Myocyte (in vitro differentiated cells): ENCODE results near the gene MCEMP1. TPM values are rescaled to one million over a fixed set of nuclear protein-coding genes. Genes with fewer than 3 reads are reported as not detected.

Source experiments
- DNase-seq: peaks from one replicate; pipeline ENCODE4 v3.0.0-alpha.2; 2012; ENCODE audit warnings: low read depth
- total RNA-seq: library from RNA; depleted of rRNA; stranded (reverse); fragments of >200 nt; gene quantifications from 2 replicates; pipeline ENCODE4 v1.2.3, GENCODE V29; 2014

Gene MCEMP1
- total RNA-seq, 1 donor from 2014 or later = not detected

DNA sequence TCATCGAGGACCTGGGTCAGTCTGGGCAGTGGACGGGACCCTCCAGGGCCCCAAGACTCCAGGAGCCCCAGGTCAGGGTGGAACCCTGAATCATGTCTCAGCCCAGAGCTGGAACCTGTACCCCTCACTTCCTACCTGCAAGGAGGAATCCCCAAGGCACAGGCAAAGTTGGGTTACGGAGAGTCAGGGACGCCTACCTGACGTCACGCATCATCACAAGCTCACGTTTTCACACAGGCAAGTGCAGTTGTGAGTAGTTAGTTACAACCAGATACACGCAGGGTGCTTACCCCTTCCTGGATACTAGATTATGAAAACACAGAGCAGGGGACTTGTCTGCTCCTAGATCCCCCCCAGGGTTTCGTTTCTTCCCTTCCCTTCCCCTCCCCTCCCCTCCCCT is 6.1 kb upstream of the MCEMP1 start:
- DNase-seq = no peak

DNA sequence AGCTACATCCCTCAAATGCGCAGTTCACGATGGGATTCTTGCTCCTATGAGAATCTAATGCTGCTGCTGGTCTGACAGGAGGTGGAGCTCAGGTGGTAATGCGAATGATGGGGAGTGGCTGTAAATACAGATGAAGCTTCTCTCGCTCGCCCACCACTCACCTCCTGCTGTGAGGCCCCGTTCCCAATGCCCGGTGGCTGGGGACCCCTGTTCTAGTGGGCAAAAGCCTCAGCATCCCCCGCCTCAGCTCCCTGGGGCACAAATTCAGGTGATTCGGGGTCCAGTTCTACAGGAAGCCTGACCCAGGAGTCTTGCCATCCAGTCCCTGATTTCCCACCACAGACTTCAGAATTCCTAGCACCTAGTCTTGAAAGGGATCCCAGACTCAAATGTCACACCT is 4.4 kb upstream of the MCEMP1 start:
- DNase-seq = no peak

DNA sequence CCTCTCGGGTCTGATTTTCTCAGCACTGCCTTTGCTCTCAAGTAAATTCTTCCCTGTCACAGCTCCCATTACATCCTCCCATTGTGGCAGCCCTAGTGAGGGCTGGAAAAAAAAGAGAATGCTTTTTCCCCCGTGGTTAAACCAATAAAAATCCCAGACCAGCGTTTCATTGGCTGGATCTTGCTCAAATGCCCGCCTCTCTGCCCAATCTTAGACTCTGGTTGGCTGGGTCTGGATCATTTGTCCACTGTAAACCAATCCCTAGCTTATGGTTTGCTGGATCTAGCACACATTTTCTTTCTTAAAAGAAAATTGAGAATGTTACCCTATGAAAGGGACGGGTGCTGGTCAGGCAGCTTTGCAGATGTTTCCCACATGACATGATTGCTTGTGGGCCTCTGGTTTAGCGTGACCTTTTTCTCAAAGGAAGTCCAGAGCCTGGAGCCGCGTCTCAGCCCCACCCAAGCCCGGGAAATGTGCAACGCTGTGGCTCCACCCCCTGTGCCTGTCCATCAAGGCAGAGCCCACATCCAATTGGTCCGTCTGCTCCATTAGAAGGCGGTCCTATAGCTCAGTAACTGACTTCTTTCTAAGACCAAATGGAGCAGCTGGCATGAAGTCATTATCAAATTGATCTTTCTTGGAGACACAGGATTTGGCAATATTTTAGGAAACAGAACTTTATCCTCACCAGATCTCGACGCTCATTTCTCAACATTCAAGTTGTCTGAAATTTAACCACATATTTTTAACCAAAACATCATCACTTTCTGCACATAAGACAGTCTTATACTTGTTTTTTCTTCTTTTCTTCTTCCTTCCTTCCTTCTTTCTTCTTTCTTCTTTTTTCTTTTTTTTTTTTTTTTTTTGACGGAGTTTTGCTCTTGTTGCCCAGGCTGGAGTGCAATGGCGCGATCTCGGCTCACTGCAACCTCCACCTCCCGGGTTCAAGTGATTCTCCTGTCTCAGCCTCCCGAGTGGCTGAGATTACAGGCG is 2.6 kb upstream of the MCEMP1 start:
- DNase-seq = peak; percentile 63

DNA sequence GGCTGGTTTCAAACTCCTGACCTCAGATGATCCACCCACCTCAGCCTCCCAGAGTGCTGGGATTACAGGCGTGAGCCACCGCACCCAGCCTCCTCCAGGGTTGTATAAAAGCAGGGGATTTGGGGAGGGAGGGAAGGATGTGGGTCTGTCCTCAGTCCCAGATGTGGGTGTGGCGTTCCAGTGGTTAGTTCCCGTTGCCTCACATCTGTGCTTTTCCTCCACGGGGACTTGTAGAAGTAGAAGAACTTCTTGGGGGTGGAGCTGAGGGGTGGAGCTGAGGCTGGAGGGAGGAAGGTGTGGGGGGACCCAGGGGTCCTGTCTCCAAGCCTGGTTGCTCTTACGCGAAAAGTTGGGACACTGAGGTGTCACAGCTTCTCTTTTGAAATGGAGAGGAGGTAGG is 514 bp upstream of the MCEMP1 start:
- no peak for DNase-seq

DNA sequence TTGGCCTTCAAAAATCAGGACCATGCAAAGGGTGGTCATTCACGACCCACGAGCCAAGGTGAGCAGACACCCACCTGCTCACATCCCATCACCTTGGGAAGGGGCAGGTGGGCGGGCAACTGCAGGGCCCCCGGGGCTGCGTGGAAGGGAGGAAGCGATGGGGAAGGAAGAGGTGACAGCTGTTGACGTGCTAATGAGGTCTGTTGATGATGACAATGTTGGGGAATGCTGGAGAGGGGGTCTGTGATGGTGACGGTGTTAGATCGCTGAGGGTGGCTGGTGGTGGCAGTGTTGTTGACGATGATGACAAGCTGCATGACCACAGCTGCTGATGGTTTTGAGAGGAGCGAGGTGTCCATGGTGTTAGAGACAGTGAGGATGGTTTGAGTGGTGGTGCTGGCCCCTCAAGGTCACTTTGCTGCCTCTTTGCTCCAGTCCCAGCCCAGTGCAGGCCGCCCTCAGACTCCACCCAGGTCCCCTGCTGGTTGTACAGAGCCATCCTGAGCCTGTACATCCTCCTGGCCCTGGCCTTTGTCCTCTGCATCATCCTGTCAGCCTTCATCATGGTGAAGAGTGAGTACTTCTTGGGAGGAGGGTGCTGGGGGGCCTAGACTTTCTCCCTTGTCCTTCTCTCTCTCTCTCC is 900 bp downstream of the MCEMP1 start:
- no peak for DNase-seq

DNA sequence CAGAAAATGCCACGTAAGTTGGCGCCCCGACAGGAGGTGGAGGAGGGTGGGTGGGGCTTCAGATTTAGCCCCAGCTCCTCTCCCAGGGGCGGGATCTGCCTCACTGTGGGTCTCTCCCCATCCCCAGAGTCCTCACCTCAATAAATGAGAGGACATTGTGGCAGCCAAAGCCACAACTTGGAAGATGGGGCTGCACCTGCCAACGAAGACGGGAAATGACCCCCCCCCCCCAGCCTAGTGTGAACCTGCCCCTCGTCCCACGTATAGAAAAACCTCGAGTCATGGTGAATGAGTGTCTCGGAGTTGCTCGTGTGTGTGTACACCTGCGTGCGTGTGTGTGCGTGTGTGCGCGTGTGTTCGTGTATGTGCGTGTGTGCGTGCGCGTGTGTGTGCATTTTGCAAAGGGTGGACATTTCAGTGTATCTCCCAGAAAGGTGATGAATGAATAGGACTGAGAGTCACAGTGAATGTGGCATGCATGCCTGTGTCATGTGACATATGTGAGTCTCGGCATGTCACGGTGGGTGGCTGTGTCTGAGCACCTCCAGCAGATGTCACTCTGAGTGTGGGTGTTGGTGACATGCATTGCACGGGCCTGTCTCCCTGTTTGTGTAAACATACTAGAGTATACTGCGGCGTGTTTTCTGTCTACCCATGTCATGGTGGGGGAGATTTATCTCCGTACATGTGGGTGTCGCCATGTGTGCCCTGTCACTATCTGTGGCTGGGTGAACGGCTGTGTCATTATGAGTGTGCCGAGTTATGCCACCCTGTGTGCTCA is 2.3 kb downstream of the MCEMP1 start:
- DNase-seq = no peak

DNA sequence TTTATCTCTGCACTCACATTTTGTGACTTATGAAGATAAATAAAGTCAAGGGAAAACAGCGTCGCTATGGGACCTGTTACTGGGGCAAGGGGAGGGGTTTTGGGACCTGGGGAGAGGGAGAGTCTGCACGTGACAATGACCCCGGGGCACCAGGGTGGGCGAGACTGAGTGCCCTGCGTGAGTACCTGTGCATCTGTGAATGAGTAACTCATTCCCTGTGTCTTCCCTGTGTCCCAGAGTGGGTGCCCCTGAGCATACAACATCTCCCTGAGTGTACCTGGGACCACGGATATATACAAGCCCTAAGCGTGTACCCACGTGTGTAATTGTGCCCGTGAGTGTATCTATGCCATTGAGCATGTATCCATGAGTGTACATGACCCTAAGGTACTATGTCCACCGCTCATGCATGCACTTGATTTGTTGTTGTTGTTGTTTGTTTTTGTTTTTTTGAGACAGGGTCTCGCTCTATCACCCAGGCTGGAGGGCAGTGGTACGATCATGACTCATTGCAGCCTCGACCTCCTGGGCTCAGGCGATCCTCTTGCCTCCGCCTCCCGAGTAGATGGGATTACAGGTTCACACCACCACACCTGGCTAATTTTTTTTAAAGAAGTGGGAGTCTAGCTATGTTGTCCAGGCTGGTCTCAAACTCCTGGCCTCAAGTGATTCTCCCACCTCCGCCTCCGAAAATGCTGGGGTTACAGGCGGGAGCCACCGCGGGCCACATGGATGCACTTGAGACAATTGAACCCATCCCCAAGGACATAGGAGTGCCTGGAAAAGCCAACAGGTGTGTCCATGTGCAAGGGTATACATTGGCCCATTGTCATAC is 3.1 kb downstream of the MCEMP1 start:
- no peak for DNase-seq

DNA sequence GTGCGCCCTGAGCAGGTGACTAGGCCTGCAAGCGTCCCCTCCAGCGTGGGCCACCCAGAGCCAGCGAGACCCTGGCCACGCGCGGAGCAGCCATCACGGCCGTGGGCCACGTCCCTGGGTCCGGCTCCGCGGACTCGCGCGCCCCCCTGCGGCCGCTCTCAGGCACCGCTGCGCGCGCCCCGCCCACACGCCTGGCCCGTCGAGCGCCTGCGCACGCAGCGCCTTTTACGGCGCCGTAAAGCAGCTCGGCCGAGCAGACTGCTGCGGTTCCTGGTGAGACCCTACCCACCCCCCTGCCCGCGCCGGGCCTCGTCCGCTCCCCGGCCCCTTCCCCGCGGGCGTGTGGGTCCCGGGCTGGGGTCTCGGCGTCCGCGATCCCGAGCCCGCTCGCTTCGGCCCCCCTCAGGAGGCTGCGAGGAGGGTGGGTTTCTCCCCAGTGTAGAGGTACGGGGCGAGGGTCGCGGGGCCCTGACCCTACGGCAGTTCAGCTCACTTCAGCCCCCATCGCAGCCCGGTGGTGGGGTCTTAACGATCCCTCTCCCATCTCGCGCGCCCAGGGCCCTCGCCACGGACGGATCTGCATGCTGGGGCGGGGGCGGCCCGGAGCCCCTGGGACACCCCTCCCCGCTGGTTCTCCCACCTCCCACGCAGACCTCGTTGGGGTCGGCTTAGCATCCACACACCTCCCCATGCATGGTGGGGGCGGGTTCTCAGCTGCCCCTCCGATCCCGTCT is 3.9 kb downstream of the MCEMP1 start, which contains the start of gene TRAPPC5:
TRAPPC5 (plus strand) TSS at position 228 of the 734 bp plus-strand sequence. CDS start 1,421 bp downstream, outside the sequence.
- peak; percentile 78 for DNase-seq

DNA sequence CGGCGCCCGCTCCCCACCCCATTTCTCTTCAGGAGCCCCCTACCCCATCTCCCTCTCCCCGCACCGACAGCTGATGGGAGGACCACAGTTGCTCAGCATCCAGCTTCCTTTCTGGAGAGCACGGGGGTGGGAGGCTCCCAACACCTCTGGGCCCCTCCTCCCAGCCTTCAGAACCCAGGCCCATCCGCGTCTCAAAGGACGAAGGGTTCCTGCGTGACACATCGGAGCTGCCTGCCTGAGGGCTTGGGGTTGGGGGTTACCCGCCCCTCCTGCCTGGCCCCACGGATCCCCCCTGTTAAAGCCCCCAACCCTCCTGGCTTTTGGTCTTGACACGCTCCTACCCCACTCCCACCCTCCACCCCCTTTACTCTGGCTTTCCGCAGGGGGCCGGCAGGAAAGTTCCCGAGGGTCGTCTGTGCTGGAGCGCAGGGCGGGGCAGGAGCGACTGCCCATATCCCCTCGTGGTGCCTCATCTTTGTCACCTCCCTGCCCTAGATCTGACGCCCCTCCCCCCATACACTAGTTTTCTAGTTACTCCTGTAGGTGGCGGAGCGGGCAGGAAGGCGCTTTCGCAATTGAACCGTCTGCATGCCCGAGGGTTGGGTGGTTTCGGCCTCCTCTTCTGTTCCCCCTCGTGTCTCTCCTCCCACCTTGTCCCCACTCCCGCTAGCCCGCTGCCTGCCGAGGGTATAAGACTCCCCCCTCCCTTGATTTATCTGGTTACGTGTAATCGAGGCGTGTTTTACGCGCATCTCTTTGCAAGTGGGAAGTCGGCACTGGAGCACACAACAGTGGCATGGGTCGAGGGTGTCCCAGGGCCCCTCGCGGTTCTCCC is 4.7 kb downstream of the MCEMP1 start:
- DNase-seq = peak; percentile 70

DNA sequence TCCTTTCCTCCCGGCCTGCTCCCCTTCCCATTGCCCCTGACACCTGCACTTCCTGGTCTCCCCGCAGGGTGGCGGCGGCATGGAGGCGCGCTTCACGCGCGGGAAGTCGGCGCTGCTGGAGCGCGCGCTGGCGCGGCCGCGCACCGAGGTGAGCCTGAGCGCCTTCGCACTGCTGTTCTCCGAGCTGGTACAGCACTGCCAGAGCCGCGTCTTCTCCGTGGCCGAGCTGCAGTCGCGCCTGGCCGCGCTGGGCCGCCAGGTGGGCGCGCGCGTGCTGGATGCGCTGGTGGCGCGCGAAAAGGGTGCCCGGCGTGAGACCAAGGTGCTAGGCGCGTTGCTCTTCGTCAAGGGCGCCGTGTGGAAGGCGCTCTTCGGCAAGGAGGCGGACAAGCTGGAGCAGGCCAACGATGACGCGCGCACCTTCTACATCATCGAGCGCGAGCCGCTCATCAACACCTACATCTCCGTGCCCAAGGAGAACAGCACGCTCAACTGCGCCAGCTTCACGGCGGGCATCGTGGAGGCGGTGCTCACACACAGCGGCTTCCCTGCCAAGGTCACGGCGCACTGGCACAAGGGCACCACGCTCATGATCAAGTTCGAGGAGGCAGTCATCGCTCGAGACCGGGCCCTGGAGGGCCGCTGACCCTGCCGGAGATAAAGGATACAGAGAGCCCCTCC is 5.4 kb downstream of the MCEMP1 start:
- no peak for DNase-seq

DNA sequence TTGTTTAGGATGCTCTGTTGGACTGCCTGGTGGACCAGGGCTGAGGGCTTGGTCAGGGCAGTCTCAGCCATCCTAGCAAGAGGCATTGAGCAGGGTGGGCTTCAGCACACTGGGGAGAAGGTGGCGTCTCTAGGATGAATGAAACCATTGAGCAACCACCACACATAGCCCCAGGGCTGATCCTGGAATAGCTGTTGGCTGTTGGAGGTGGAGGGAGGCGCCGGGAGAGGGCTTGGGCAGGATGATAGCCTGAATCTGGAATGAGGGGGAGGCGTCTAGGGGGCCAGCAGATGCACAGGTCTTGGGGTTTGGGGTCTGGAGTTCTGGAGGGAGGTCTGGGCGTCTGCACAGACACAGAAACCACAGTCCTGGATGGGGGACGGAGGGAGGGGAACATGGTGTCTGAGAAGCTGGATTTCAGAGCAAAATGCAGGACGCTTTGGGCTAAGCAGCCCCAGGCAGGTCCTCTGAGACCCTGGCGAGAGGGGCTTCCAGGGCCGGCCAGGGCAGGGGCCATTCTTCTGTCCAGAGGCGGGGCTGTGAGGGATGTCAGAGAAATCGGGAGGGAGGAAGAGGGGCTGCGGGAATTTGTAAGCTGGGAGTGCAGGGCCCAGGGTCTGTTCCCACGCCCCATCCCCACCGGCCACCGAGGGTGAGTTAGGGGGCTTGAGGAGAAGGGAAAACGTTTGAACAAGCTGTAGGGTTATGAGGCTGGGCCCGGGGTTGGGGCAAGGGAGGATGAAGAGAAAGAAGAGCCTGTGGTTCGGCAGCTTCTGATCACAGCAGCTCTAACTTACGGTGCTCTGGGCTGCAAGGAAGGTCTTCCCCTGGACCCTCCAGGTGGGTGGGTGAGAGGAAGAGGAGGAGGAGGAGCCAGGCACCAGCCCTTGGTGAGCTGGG is 8.9 kb downstream of the MCEMP1 start:
- no peak for DNase-seq

DNA sequence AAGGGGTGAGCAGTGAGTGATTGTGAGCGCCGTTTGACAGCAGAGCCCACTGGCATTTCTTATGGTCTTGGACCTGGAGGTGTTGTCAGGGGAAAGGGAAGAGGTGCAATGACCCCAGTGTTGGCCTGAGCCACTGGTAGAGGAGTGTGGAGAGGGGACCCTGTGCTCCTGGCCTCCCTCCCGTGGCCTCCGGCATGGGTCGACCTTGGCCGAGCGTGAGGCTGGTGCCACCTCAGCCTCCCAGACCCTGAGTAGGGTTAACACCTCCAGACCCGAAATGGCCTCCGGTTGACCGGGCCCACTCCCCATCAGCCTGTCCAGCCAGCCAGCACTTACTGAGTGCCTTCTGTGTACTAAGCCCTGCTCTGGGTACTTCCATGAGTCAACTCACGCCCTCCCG is 10.3 kb downstream of the MCEMP1 start:
- no peak for DNase-seq

DNA sequence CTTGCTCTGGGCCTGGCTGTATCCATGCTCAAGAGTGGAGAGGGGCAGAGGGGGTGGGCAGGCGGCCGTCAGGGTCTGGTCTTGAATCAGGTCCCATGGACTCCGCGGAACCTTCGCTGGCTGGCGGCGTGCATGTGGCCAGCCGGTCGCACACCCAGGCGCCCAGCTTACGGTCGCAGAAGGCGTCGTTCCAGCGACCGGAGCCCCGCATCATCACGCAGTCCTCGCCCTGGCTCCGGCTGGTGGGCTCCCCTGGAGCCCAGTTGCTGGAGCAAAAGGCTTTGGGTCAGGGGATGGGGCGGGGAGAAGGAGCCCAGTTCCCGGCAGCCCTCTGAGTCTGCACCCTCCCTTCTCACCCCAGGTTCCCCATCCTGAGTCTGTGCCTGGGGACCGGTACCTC is 12.3 kb downstream of the MCEMP1 start:
- no peak for DNase-seq

DNA sequence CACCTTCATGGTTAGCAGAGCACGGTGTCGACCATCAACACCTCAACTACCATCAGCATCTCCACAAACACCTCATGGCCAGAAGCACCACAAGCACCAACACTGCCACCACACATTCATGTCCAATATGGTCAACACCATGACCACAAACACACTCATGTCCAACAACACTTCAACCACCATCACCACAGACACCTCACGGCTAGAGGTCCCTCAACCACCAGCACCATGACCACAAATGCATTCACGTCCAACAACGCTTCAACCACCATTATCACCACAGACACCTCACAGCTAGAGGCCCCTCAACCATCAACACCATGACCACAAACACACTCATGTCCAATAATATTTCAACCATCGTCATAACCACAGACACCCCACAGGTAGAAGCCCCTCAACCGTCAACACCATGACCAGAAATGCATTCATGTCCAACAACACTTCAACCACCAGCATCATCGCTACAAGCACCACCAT is 13.9 kb downstream of the MCEMP1 start:
- no peak for DNase-seq

DNA sequence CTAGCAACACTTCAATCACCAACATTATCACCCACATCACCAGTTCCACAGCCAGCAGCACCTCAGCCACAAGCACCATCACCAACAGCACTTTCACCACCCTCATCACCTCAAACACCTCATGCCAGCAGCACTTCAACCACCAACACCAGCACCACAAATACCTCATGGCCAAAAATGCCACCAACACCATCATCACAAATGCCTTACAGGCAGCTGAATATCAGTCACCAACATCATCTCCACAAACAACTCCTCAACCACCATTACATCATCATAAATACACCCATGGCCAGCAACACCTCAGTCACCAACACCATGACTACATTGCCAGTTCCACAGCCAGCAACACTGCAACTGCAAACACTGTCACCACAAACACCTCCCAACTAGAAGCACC is 14.6 kb downstream of the MCEMP1 start:
- DNase-seq = no peak

DNA sequence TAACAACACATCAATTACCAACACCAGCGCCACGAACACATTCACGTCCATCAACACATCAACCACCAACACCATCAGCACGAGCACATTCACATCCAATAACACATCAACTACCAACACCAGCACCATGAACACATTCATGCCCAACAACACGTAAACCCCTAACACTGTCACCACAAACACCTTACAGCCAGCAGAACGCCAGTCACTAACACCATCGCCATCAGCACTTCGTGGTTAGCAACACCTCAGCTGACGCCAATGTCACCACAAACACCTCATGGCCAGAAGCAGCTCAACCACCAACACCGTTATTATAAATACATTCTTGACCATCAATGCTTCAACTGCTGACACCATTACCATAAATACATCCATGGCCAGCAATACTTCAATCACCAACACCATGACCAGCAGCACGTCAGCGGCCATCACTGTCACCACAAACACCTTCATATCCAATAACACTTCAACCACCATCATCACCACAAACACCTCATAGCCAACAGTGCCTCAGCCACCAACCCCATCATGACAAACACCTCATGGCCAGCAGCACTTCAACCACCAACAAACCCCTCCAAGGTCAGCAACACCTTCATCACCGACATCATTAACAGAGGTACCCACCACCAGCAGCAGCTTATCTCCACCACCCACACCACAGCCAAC is 15.7 kb downstream of the MCEMP1 start:
- DNase-seq = no peak

DNA sequence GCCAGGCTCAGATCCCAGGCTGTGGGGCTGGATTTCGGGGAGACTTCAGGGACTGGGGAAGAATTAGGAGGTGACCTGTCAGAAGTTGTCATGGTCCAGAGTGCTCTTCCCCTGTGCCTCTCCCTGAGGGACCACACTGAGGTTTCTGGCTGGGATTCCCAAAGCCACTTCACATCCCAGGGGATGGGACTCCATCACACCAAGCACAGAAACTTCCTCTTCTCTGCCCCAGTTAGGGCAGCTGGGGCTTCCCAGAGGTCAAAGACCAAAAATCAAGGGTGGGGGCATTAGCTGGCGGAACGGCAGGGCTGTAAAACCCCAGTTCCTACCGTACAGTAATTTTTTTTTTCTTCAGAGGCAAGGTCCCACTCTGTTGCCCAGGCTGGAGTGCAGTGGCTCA is 17.6 kb downstream of the MCEMP1 start:
- no peak for DNase-seq
